A549 (cell line): Measurements from ENCODE around the gene DUSP10.
A peak's percentile ranks its signal among the peaks of the same experiment; 100 is the strongest.

Experiments
- CEBPB ChIP-seq, 2 experiments: fragments of >200 bp in 1 of 2; sonication (Bioruptor Twin) in 1 of 2; formaldehyde crosslinking in 1 of 2; IDR thresholded peaks; 2 replicates each; pipeline ENCODE4 v1.6.1; 2012 to 2016
- MYC ChIP-seq: IDR thresholded peaks from 2 replicates; pipeline ENCODE4 v1.6.1; 2012; ENCODE audit warnings: mild to moderate bottlenecking, inconsistent platforms, low read length, improper control_type of control experiment, borderline replicate concordance
- PBX3 ChIP-seq: IDR thresholded peaks from 2 replicates; pipeline ENCODE4 v1.6.1; 2012
- POLR2A ChIP-seq: IDR thresholded peaks from 2 replicates; pipeline ENCODE4 v1.6.1; 2012; ENCODE audit warnings: mild to moderate bottlenecking, low read length
- SREBF2 ChIP-seq: fragments of 450-650 bp; IDR thresholded peaks from 2 replicates; pipeline ENCODE4 v1.6.1; 2014; ENCODE audit warnings: mild to moderate bottlenecking, moderate library complexity
- TF ChIP-seq, protein P1 (sequence below): fragments of >200 bp; sonication (Bioruptor Twin); formaldehyde crosslinking; IDR thresholded peaks from 3 replicates; pipeline ENCODE4 v1.5.1; 2016

DNA sequence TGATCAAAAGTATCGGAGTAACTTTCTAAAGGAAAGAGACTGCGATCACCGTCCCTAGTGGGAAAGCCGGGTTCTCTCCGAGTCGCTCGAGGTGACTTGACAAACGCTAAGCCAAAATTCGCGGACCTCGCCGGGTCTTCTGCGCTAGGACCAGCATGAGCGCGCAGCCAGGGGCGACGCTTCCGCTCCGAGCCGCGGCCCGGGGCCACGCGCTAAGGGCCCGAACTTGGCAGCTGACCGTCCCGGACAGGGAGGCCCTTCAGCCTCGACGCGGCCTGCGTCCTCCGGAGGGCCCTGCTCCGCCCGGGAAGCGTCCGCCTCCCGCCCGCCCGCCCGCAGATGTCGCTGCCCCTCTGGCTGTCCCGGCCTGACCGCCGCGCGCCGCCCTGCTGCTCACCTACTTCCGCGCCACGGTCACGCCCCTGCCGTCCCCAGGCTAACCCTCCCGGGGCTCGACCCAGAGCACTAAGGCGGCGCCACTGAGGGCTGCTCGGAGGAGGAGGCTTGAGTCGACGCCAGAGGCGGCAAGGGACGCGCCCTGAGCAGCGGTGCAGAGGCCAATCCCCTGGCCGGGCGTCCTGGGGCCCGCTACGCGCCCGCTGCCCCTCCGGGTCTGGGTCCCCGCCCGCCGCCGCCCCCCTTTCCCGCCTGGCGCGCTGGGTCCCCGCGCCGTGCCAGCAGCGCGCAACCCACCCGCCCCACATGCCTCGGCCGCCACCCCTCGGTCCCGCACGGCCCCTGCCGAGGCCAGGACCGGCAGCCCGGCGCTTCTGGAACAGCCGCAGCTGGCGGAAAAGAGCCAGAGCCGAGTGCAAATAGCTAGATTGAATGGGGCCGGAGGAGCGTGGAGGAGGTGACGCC is 896 bp upstream of the DUSP10 start:
- no peak for TF ChIP-seq PBX3
- TF ChIP-seq, protein P1, sequence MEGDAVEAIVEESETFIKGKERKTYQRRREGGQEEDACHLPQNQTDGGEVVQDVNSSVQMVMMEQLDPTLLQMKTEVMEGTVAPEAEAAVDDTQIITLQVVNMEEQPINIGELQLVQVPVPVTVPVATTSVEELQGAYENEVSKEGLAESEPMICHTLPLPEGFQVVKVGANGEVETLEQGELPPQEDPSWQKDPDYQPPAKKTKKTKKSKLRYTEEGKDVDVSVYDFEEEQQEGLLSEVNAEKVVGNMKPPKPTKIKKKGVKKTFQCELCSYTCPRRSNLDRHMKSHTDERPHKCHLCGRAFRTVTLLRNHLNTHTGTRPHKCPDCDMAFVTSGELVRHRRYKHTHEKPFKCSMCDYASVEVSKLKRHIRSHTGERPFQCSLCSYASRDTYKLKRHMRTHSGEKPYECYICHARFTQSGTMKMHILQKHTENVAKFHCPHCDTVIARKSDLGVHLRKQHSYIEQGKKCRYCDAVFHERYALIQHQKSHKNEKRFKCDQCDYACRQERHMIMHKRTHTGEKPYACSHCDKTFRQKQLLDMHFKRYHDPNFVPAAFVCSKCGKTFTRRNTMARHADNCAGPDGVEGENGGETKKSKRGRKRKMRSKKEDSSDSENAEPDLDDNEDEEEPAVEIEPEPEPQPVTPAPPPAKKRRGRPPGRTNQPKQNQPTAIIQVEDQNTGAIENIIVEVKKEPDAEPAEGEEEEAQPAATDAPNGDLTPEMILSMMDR: peak; percentile 51
- no peak for TF ChIP-seq SREBF2
- TF ChIP-seq MYC: 0 out of 2 replicates have a peak, but pooled peaks have one; percentile 18
- peak; percentile 69 for TF ChIP-seq POLR2A
- TF ChIP-seq CEBPB (IDR thresholded peaks at IDR 0.05): no peak
